SH-SY5Y (cell line): ENCODE measurements around the gene PTPRM.

Experiments
- GATA2 ChIP-seq: IDR thresholded peaks from 2 replicates; pipeline ENCODE4 v1.6.1; 2011; ENCODE audit warnings: mild to moderate bottlenecking, low read depth, low read length
- GATA3 ChIP-seq: IDR thresholded peaks from 2 replicates; pipeline ENCODE4 v1.6.1; 2011; ENCODE audit warnings: low read depth, mild to moderate bottlenecking, low read length, moderate library complexity

GRCh38 chr18:8065773-8066172 is 498.7 kb downstream of the PTPRM start:
- TF ChIP-seq GATA3: no peak
- TF ChIP-seq GATA2: no peak
